NCI-H1436 treated with DMSO at 0.1 percent for 48 hours (cell line): ENCODE results near the gene CFAP46.
"Not testable (repeated sequence)": the region's sequence is repeated elsewhere in the genome, so short reads cannot be mapped to it uniquely, and the experiment has no call there.

Source experiments
- DNase-seq: peaks from one replicate; lab custom pipeline; 2025; lab: John Stamatoyannopoulos, UW

The CFAP46 gene

DNA sequence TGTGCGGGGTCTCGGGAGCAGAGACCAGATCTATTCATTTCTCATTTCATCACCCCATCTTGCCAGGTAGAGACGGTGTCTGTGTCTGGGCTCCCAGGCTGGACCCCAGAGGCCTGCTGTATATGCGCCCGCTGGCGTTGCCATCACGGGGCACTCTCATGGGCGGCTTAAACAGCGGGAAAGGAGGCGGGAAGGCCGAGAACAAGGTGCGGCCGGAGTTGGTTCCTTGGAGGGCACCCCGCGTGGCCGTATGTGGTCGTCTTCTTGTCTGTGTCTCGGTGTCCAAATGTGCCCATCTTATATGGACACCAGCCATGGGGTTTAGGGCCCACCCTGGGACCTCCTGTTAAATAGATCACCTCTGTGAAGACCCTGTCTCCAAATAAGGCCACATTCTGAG is 2.1 kb upstream of the CFAP46 start:
- DNase-seq: no peak

DNA sequence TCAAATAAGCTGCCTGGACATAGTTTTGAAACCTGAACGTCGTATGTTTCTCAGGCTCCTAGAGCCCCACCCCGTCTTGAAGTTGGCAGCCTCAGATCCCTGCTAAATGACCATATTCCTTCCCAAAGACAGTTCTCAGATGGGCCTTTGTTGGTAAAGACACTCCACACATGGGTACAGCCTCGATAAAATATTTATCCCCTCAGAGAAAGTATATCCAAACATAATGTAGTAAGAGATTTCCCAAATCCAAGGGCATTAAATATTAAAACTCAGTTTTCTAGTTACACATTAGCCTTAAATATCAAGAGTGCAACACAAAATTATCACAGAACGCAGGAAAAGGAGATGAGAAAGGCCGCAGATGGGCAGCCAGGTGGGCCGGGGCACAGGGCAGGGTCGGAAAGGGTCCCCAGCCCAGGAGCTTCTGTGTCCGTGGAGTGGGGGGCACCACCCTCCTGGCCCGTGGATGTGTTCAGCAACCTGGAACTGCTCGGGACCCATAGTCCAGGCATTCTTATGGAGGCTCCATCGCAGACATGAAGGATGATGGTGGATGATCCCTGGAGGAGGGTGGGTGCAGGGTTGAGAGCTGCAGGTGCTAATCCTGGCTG is 1.5 kb upstream of the CFAP46 start:
- no peak for DNase-seq

DNA sequence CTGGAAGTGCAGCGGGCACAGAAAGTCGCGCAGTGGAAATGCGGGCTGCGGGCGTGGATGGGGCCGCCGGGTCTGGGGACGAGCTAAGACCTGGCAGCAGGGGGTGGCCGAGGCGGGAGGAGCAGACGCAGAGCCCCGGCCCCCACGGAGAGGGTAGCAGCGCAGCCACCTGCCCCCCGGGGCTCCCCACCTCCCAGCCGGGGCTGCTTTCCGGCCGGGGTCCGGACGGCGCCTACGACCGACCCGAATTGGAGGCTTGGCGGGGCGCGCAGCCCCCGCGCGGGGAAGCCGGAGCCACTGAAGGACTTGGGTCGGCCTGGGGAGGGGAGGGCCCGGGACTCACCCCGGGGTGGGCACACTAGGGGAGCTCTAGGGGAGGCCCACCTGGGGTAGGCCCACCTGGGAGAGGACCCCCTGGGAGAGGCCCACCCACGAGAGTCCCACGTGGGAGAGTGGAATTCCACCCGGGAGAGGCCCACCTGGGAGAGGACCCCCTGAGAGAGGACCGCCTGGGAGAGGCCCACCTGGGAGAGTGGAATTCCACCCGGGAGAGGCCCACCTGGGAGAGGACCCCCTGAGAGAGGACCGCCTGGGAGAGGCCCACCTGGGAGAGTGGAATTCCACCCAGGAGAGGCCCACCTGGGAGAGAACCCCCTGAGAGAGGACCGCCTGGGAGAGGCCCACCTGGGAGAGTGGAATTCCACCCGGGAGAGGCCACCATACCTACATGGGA is 854 bp upstream of the CFAP46 start:
- no peak for DNase-seq

DNA sequence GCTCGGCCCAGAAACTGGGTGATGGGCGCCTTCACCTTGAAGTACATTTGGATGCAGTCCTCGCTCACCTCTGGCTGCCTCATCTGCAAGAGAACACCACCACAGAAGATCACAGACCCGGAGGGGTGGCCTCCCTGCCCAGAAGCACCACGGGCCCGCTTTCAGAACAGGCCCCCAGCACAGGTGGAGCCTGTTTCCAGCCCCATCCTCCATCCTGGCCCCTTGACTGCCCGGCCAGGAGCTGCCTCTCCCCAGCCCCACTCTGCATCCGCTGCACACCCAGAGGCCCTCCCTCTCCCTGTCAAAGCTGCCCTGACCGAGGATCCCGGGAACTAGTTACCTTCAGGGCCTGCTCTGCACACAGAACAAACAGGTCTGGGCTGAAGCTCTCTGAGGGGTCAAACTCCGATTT is 724 bp downstream of the CFAP46 start:
- DNase-seq: no peak

DNA sequence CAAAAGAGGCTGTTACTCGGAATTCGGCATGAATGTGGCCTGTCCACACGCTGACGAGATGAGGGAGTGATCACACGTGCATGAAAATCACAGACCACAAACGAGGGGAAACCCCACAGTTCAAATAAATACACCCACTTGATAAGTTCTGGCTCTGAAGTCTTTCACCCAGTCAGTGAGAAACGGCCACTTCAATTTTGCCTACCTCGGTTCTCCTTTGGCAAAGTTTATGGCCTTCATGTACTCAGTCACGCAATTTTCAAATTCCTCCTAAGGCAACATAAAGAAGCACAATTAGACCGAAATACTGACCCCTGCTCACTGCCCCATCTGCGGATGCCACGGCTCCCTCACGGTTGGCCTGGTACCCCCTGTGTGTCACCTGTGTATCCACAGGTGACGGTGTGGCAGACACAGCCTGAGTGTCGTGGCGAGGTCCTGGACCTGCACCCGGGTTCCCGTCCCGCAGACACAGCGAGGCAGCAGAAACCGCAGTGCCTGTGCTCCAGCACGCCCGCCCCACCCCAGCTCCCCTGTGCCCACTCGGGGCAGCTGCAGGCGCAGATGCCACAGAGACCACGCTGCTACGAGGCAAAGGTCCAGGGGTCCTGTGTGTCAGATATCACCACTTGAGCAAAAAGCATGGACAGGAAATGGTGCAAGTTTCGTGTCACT is 1.4 kb downstream of the CFAP46 start:
- no peak for DNase-seq

DNA sequence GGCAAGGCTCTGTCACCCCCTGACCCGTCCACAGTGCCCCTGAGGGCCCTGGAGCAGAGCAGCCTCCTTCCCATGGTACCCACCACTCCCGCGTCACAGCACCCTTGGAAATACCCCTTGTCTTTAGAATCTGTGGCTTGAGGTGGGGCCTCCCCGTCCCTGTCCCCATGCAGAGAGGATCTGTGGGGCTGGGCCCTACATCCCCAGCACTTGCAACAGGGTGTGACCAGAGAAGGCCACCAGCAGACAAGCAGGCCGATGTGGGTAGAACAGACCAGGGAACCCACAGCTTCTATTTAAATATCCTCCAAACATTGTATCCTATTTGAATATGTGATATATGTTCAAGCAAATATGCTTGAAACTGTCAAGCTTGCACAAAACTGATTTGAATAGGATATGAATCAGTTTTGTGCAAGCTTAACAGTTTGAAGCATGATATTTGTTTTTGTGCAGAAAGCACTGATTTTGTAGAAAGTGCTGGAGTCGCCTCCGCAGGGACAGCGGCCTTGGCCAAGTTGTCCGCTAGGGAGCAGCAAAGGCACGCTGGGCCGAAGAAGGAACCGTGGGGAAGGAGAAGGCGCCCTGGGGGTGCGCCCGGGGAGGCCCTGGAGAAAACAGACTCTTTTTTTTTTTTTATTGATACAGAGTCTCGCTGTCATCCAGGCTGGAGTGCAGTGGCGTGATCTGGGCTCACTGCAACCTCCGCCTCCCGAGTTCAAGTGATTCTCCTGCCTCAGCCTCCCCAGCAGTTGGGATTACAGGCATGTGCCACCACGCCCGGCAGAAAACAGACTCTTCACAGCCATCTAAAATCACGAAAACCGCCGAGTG is 2.2 kb downstream of the CFAP46 start:
- DNase-seq: no peak

DNA sequence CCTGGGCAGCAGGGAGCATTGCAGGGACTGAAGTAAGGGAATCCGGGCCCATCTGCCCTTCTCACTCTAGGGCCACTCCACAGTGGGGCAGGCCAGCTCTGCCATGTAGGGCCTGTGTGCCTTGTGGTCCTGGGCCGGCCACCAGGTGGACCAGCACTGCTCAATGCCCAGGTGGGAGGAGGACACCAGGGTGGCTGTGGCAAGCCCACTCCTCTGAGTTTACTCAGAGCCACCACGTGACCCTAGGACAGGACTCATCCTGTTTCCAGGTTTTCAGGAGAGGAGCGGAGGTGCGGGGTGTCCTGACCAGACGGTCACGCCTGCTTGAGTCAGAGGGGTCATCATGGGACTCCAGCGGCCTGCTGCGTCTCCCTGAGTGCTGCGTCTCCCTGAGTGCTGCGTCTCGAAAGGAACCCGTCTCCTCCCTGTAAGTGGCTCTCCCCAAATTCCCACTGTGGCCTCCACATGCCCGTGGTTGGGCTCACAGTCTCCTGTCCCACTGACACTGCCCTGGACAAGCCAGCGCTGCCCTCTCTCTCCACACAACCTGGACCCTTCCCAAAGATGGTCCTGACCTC is 2.9 kb downstream of the CFAP46 start:
- DNase-seq: no peak

DNA sequence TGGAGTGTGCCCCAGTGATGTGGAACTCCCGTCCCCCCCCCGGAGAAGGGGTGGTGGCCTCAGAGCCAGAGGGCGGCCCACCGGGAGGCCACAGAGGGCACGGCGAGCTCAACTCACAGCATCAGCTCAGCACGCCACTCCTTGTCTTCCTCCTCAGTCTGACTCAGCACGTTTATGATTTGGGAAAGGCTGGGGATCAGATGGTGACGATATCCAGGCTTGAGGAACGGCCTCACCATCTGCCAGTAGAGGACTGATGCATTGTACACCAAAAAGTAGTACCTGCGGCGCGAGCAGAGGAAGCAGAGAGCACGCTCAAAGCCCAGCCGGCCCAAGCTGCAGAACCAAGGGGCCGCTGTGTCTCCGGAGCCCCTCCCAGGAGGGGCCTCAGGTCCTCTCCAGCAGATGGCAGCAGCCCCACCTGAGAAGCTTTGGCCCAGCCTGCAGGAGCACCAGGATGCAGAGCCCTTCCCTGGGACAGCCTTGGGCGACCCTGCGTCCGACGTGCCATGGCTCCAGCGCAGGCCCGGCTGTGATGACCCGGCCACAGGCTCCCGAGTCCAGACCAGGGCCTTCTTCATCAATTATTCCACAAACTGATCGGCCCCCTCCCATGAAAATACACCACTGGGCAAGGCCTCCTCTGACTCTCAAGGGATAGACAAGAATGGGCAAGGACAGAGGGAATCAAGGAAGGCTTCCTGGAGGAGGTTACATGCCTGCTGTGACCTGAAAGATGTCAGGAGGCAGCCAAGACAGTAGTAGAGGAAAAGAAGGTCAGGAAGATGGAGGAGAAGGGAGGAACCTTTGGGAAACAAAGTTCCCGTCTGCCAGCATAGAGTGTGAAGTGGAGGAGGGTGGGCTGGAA is 3.7 kb downstream of the CFAP46 start:
- DNase-seq: no peak

DNA sequence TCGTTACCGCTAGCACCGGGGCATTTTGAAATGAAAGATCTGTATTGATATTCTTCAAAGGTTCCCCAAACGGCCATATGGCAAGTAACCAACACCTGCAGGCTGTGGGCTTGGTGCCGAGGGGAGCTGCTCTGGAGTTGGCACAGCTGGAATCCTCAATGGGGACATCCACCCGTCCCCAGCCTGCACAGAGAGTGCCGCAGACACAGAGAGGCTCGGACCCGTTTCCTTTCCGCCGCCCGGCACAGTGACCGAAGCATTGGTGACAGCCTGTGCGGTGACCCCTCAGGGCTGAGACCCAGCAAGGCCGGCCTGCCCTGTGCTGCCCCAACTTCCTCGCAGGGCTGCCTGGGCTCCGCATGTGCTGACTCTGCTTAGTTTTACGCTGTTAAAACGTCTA is 4.5 kb downstream of the CFAP46 start:
- no peak for DNase-seq

DNA sequence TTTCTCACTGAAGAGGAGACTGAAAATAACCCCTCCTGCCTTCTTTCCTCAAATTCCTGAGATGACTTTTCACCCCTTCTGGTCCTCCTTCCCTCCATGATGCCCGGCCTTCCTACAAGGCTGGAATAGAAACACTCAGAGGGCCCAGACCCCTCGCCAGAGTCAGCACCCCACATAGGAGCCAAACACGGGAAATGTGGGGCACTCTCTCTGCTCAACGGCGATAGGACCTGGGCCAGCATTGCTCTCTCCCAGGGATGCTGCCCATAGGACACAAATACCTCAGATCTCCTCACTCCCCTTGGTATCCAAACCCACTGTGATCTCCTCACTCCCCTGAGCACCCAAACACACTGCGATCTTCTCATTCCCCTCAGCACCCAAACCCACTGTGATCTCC is 7.4 kb downstream of the CFAP46 start:
- DNase-seq: no peak

DNA sequence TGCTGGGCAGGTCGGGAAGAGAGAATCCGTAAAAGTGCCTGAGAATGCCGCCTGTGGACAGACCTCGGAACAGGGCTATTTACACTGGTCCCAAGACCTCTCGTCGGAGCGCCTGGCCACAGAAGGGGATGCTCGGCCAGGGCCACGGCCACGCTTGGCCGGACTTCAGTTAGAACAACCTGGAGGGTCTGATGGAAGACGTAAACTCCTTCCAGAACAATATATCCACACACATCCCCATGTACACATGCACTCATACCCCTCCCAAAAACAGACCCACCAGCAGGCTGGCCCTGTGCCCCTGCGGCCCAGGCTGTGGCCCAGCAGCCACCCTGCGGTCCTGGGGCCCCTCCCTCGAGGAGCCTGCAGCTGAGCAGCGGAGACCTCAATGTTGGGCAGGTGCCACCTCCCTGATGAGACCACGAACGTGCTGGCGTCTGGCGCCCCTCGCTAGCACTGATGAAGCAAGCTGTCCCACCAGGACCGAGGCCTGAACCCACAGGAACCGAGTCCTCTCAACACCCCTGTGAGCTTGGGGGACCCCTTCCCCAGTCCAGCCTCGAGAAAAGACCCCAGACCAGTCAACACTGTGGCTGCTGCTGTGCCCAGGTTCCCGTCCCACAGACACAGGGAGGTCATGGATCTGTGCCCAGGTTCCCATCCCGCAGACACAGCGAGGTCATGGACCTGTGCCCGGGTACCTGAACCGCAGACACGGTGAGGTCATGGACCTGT is 8.9 kb downstream of the CFAP46 start:
- DNase-seq: no peak

DNA sequence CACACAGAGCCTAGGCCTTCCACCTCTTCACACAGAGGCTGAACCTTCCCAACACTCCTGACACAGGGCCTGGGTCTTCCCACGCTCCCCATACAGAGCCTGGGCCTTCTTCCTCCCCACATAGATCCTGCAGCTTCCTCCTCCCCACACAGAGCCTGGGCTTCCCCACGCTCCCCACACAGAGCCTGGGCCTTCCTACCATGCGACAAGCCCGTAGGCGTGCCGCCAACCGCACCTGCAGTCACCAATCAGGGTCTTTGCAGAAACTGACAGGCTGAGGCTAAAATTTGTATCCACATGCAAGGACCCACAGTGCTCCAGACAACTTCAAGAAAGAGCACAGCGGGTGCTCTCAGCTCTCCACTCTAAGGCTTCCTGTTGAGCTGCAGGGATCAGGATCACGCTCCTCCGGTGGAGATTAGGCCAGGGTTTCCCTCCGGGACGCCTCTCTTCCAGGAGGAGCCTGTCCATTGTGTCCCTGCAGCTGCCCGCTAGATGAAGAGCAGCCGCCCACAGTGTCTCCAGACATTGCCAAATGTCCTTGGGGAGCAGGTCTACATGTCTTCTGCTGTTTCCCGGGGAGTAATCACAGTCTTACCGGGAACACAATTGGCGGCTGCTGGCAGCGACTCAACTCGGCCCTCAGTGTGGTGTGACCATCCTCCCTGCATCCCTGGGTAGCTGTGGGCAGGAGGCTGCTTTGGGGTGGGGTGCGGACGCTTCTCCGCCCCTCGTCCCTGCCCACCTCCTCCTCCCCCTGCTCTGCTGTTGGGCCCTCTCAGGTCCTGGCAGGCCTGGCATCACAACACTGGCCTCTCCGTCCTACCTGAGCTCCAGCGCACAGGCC is 9.7 kb downstream of the CFAP46 start:
- no peak for DNase-seq

DNA sequence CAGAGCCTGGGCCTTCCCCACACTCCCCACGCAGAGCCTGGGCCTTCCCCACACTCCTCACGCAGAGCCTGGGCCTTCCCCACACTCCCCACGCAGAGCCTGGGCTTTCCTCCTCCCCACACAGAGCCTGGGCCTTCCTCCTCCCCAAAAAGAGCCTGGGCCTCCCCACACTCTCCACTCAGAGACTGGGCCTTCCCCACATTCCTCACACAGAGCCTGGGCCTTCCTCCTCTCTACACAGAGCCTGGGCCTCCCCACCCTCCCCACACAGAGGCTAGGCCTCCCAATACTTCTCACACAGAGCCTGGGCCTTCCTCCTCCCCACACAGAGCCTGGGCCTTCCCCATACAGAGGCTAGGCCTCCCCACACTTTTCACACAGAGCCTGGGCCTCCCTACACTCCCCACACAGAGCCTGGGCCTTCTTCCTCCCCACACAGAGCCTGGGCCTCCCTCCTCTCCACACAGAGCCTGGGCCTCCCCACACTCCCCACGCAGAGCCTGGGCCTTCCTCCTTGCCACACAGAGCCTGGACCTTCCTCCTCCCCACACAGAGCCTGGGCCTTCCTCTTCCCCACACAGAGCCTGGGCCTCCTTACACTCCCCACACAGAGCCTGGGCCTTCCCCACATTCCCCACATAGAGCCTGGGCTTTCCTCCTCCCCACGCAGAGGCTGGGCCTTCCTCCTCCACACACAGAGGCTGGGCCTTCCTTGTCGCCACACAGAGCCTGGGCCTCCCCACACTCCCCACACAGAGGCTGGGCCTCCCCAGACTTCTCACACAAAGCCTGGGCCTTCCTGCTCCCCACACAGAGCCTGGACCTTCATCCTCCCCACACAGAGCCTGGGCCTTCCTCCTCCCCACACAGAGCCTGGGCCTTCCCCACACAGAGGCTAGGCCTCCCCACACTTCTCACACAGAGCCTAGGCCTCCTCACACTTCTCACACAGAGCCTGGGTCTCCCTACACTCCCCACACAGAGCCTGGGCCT is 10.8 kb downstream of the CFAP46 start:
- not testable (repeated sequence) for DNase-seq

DNA sequence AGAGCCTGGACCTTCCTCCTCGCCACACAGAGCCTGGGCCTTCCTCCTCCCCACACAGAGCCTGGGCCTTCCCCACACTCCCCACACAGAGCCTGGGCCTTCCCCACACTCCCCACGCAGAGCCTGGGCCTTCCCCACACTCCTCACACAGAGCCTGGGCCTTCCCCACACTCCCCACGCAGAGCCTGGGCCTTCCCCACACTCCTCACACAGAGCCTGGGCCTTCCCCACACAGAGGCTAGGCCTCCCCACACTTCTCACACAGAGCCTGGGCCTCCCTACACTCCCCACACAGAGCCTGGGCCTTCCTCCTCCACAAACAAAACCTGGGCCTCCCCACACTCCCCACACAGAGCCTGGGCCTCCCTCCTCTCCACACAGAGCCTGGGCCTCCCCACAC is 11.7 kb downstream of the CFAP46 start:
- DNase-seq: not testable (repeated sequence)

DNA sequence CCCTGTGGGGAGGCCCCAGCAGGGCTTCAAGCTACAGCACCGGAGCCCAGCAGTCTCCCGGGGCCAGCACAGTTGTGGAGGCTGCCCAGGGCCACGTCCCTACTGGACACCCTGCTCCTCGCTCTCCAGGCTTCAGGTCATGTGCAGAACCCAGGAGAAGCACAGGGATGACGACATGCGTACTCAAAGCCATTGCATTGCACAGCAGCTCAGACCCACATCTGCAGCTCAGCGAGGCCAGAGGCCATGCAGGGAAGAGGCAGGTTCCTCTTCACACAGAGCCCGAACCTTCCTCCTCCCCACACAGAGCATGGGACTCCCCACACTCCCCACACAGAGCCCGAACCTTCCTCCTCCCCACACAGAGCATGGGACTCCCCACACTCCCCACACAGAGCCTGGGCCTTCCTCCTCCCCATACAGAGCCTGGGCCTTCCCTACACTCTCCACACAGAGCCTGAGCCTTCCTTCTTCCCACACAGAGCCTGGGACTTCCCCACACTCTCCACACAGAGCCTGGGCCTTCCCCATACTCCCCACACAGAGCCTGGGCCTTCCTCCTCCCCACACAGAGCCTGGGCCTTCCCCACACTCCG is 12.3 kb downstream of the CFAP46 start:
- DNase-seq: no peak

DNA sequence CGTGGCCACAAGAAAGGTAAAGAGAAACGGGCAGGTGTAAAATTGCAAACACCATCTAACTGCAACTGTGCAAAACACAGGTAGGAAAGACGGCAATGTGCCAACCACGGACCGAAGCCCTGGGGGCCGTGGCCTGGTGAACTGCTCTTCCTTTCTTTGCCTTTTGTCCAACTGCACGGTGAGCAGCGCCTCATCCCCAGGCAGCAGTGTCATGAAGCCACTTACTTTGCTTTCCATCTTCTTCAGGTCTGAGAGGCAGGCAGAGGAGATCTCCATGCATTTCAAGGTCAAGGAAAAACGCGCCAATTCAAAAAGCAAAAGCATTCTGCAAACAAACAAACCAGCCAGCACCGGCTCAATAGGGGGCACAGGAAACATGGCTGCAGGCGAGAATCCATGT is 12.9 kb downstream of the CFAP46 start:
- DNase-seq: no peak

DNA sequence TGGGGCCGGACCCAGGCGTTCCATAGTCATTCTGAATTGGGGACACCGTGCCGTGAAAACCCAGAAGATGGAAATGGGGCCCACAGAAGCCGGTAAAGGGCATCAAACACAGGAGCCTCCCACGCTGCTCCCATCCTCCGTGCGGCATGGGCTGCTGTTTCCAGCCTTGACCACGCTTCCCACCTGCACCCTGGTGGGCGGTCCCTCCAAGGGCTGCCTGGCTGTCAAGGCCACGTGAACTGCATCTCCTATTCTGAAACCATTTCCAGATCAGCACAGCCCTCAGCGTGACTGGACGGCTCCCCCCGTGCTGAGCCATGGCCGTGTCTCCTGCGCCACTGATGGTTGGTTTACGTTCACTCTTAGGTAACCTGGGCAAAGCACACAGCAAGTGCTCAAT is 14.1 kb downstream of the CFAP46 start:
- DNase-seq: no peak

DNA sequence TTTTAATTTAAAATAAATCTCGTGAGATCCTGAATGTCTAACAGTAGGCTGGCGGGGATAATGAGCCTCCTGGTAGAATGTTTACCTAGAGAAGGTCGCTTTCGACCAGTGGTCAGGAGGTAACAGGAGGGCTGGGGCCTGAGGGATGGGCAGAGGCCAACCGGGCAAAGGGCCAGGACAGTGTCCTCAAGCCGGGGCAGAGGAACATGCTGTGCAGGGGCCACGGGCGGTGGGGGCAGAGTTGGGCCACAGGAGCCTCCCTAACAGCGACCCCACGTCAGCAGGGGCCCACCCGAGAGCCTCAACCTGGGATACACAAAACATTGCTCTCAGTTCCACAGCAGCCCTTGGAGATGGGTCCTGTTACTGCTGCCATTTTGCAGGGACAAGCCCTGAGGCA is 14.5 kb downstream of the CFAP46 start:
- DNase-seq: no peak
